ENCODE data around the gene CCR7. TPM values are rescaled to one million over a fixed set of nuclear protein-coding genes. Genes with fewer than 3 reads are reported as not detected.

Gene CCR7
- total and polyA plus RNA-seq, 2 of the 13 experiments (the other 11 are each of a cell fraction or from before 2014, with no cell fraction given) = 0.04 to 0.53 TPM

DNA sequence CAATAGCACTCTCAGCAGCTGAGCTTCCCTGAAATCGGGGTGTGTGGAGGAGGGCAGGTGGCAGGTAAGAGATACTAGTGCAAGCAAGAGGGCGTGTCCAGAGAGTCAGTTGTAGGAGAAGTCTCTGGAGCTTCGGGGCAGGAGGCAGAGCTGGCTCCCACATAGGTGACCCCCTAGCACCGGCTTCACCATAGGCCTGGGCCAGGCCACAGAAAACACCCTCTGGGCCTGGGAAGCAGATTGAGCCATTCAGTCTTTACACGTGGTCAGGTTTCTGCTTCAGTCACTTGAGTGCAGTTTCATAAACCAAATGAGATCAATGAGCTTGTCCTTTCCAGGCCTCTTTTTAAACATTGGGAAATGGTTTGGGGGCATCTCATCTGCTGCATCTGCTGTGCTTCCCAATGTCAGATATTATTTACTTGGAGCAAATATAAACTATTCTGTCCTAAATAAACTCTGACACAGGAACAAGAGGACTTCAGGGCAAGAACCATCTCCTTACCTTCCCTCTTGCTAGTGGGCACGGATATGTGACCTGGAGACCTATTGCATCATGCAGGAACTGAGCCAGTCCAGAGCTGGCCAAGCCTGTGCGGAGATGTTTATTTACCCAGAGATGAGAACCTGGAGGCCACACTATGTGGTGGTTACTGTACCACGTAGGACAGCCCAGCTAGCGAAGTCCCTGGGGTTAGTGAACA lies 16.1 kb downstream of the CCR7 start (continued):
- TF ChIP-seq, protein P1, sequence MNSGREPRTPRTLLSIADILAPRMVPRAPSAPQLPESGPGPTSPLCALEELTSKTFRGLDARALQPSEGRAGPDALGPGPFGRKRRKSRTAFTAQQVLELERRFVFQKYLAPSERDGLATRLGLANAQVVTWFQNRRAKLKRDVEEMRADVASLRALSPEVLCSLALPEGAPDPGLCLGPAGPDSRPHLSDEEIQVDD (CRISPR knock-in tag; IDR thresholded peaks at IDR 0.05; ENCODE audit: borderline replicate concordance) = no peak
- TF ChIP-seq DNMT1 (CRISPR knock-in tag; IDR thresholded peaks at IDR 0.05) (peak; percentile 37; the same call in 1 of the 2 replicates), FOXJ3 (CRISPR knock-in tag; IDR thresholded peaks at IDR 0.05; ENCODE audit: borderline replicate concordance) (peak; percentile 95; the same call in 1 of the 2 replicates), STAT5B (CRISPR knock-in tag; IDR thresholded peaks at IDR 0.05) (peak; percentile 76; the same call in 1 of the 2 replicates), ISL2 (CRISPR knock-in tag; IDR thresholded peaks at IDR 0.05) (peak; percentile 90), KAT7 (CRISPR knock-in tag; IDR thresholded peaks at IDR 0.05; ENCODE audit: borderline replicate concordance) (peak; percentile 95), DR1 (CRISPR knock-in tag; IDR thresholded peaks at IDR 0.05) (no peak), ZNF691 (CRISPR knock-in tag; IDR thresholded peaks at IDR 0.05; ENCODE audit: borderline replicate concordance, low read depth) (peak; percentile 80), ZNF670 (CRISPR knock-in tag; IDR thresholded peaks at IDR 0.05; ENCODE audit: borderline replicate concordance) (peak; percentile 89; the same call in 1 of the 2 replicates), ZNF263 (CRISPR knock-in tag; IDR thresholded peaks at IDR 0.05) (peak; percentile 61; the same call in 1 of the 2 replicates), RBAK (CRISPR knock-in tag; IDR thresholded peaks at IDR 0.05) (no peak), PRPF4 (IDR thresholded peaks at IDR 0.05; ENCODE audit: low read depth, low read length, poor library complexity, severe bottlenecking) (no peak), ZNF121 (CRISPR knock-in tag; IDR thresholded peaks at IDR 0.05) (peak; percentile 92), RNF2 (conservative IDR thresholded peaks at IDR 0.05; ENCODE audit: low read depth) (no peak), MBD4 (IDR thresholded peaks at IDR 0.05; ENCODE audit: borderline replicate concordance, low read length) (no peak; the same call in 1 of the 2 replicates), SNAI1 (CRISPR knock-in tag; IDR thresholded peaks at IDR 0.05; ENCODE audit: borderline replicate concordance) (no peak; the same call in 1 of the 2 replicates), HMG20A (CRISPR knock-in tag; IDR thresholded peaks at IDR 0.05; ENCODE audit: borderline replicate concordance) (peak; percentile 99), TEAD2 (CRISPR knock-in tag; IDR thresholded peaks at IDR 0.05) (no peak), FOXM1 (CRISPR knock-in tag; IDR thresholded peaks at IDR 0.05) (no peak), ZNF605 (CRISPR knock-in tag; IDR thresholded peaks at IDR 0.05) (peak; percentile 84), BRCA1 (CRISPR knock-in tag; IDR thresholded peaks at IDR 0.05) (0 out of 2 replicates have a peak, but pooled peaks have one; percentile 41), NR3C1 (CRISPR knock-in tag; IDR thresholded peaks at IDR 0.05) (no peak), ZNF709 (CRISPR knock-in tag; IDR thresholded peaks at IDR 0.05) (peak; percentile 79; the same call in 1 of the 2 replicates), ZMAT3 (CRISPR knock-in tag; conservative IDR thresholded peaks at IDR 0.05) (peak; percentile 91), ZNF704 (CRISPR knock-in tag; IDR thresholded peaks at IDR 0.05; ENCODE audit: borderline replicate concordance) (no peak), ZNF562 (CRISPR knock-in tag; IDR thresholded peaks at IDR 0.05; ENCODE audit: borderline replicate concordance) (no peak)
- TF ChIP-seq, protein P2, sequence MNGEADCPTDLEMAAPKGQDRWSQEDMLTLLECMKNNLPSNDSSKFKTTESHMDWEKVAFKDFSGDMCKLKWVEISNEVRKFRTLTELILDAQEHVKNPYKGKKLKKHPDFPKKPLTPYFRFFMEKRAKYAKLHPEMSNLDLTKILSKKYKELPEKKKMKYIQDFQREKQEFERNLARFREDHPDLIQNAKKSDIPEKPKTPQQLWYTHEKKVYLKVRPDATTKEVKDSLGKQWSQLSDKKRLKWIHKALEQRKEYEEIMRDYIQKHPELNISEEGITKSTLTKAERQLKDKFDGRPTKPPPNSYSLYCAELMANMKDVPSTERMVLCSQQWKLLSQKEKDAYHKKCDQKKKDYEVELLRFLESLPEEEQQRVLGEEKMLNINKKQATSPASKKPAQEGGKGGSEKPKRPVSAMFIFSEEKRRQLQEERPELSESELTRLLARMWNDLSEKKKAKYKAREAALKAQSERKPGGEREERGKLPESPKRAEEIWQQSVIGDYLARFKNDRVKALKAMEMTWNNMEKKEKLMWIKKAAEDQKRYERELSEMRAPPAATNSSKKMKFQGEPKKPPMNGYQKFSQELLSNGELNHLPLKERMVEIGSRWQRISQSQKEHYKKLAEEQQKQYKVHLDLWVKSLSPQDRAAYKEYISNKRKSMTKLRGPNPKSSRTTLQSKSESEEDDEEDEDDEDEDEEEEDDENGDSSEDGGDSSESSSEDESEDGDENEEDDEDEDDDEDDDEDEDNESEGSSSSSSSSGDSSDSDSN (CRISPR knock-in tag; IDR thresholded peaks at IDR 0.05) = peak; percentile 74
